Occipital lobe (tissue), 3 donors: ENCODE results near the gene ENPP3. TPM values are rescaled to one million over a fixed set of nuclear protein-coding genes. Genes with fewer than 3 reads are reported as not detected.

Experiments used
- DNase-seq: peaks from one replicate; lab custom pipeline; 2025; lab: John Stamatoyannopoulos, UW
- small RNA-seq: library from RNA; depleted of rRNA; stranded (forward); fragments of <200 nt; gene quantifications from one replicate; pipeline ENCODE3, GENCODE V24; 2014
- total RNA-seq: library from RNA; depleted of rRNA; stranded (reverse); fragments of >200 nt; gene quantifications from one replicate; pipeline ENCODE4 v1.2.3, GENCODE V29; 2014

Gene ENPP3
- total RNA-seq, 1 donor from 2014 or later = 0.47 TPM

DNA sequence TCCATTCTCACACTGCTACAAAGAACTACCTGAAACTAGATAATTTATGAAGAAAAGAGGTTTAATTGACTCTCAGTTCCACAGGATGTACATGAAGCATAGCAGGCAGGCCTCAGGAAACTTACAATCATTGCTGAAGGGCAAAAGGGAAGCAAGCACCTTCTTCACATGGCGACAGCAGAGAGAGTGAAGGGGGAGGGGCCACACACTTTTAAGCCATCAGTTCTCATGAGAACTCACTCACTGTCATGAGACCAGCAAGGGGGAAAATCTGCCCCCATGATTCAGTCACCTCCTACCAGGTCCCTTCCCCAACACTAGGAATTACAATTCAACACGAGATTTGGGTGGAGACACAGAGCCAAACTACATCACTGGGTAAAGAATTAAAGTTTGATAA lies 158.3 kb downstream of the ENPP3 start:
- no peak for DNase-seq

Small RNA genes within 50 kb of the gene (small RNA-seq; reads per million reads assigned to genes)
- gene MIR548H5 (not detected), gene RNU4-18P (not detected)

Other genes with a start within 250 kb of the ENPP3 start
- 0.94 TPM for gene ARG1, start 64.1 kb upstream of the ENPP3 start, total RNA-seq
- 71.3 TPM for gene MED23, start 9.1 kb upstream of the ENPP3 start, total RNA-seq
- gene OR2A4, start 64.1 kb downstream of the ENPP3 start, total RNA-seq = not detected
- not detected for gene CTAGE9, start 73.7 kb downstream of the ENPP3 start, total RNA-seq
- gene ENPP1, start 170.7 kb downstream of the ENPP3 start, total RNA-seq = 0.47 TPM